KOPT-K1 (cell line): ENCODE results near the gene KLRK1.
"Not testable (repeated sequence)": the region's sequence is repeated elsewhere in the genome, so short reads cannot be mapped to it uniquely, and the experiment has no call there.

Source experiments
- H3K27ac ChIP-seq: fragments of 200-600 bp; sonication (generic); 2 replicates; pipeline ENCODE4 v1.5.1; 2016; ENCODE audit warnings: antibody characterized with exemption, mild to moderate bottlenecking, low read depth, low read length; ENCODE audit not compliant: poor library complexity, severe bottlenecking
- H3K36me3 ChIP-seq: fragments of 200-600 bp; sonication (generic); 2 replicates; pipeline ENCODE4 v1.5.1; 2017; ENCODE audit warnings: antibody characterized with exemption, mild to moderate bottlenecking, low read length, moderate library complexity; ENCODE audit not compliant: insufficient read depth
- H3K9me3 ChIP-seq: fragments of 200-600 bp; sonication (generic); 2 replicates; pipeline ENCODE4 v1.5.1; 2017; ENCODE audit warnings: antibody characterized with exemption, low read length, mild to moderate bottlenecking; ENCODE audit not compliant: insufficient read depth, poor library complexity, severe bottlenecking

KLRK1 gene

GRCh38 chr12:10396176-10396575 is 6.3 kb upstream of the KLRK1 start:
- not testable (repeated sequence) for H3K36me3 ChIP-seq, H3K27ac ChIP-seq, H3K9me3 ChIP-seq

GRCh38 chr12:10395390-10395998 is 5.7 kb upstream of the KLRK1 start:
- H3K9me3 ChIP-seq = no peaks in the 10 kb centered on the region
- H3K36me3 ChIP-seq = no peaks in the 10 kb centered on the region
- no peak overlapping the region for H3K27ac ChIP-seq

GRCh38 chr12:10394531-10395152 is 4.8 kb upstream of the KLRK1 start:
- H3K36me3 ChIP-seq, H3K27ac ChIP-seq, H3K9me3 ChIP-seq: not testable (repeated sequence)

DNA sequence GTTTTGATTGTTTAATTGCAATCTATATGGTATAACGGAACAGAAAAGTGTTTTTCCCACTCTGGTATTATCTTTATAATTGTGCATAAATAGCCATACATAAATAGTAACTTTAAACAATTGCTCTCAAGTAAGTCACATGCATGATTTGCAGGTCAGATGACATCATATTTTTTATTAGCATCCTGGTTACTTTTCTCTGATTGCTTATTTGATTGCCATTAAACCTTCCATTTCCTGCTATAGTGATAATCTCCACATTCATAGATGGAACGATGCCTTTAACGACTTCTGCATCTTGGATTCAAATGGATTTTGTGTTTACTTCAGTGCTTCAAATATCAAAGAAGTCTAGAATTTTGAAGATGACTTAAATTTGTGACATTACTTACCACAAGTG is 3.5 kb upstream of the KLRK1 start:
- Histone ChIP-seq H3K36me3 (no peaks in the 10 kb centered on the region), H3K9me3 (no peaks in the 10 kb centered on the region), H3K27ac (no peak overlapping the region)

DNA sequence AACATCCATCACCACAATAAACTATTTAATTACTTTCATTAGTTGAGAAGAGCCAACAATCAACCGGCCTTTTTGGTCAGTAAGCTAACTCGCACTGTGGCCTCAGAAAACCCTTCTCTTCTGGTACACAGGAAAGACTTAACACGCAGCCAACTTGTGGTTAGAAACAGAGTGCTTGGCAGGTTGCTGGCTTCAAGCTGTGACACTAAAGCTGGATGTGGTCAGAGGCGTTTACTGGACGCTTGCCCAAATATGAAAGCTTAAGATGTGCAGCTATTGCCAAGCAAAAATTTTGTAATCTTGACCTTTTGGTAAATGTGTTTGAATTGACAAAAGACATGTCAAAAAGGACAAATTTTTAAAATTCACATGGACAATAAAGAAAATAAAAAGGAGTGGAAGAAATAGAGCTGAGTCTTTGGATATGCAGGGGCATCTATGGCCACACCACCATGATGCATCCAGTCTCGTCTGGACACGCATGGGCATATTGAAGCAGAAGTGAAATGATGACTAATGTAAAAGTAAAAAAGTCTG is 2.6 kb upstream of the KLRK1 start:
- Histone ChIP-seq H3K27ac (no peak overlapping the region), H3K9me3 (no peaks in the 10 kb centered on the region), H3K36me3 (no peaks in the 10 kb centered on the region)

GRCh38 chr12:10390991-10391390 is 1.1 kb upstream of the KLRK1 start:
- not testable (repeated sequence) for H3K36me3 ChIP-seq, H3K9me3 ChIP-seq, H3K27ac ChIP-seq

DNA sequence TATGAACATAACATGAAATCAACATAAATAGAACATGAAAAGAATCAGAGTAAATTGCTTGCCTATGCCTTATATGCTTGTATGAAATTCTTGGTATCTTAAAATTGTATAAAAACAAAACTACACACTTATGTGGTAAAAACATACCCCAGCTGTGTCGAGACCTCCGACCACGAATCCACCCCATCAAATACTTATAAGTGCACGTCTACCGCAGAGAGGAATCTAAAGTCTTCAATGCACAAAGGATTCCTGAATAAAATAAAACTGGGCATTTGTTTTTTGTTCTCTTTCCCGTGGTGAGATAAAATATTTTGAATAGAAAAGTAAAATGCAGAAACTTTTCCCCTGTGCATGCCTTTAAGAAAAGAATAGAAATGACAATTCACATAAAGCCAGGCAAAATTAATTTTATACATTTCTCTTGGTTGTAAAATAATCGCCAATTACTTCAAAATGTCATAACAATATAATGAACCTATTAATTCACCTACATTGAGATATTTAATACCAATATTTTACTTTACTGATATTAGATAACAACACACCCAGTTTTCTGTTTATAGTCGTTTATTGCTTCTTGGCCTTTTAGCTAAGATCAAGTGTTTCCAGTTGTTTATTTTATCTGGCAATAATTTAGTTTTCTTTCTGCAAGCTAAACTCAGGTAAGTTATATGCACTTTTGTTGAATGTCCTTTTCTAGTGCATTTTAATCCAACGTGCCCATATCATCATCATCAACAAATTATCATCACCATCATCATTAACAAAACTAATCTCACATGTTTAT is 1.0 kb downstream of the KLRK1 start:
- peaks cover 4% of the 10 kb centered on the region for H3K9me3 ChIP-seq
- no peak overlapping the region for H3K27ac ChIP-seq
- H3K36me3 ChIP-seq = no peaks in the 10 kb centered on the region

DNA sequence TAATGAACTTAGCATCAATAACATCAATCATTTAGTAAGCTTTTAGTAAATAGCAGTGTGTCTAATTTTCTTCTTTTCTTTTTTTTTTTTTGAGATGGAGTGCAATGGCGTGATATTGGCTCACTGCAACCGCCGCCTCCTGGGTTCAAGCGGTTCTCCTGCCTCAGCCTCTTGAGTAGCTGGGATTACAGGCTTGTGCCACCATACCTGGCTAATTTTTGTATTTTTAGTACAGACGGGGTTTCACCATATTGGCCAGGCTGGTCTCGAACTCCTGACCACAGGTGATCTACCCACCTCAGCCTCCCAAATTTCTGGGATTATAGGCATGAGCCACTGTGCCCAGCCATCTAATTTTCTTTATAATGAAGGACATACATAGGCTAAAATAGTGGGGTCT is 2.3 kb downstream of the KLRK1 start:
- H3K36me3 ChIP-seq, H3K27ac ChIP-seq: not testable (repeated sequence)

GRCh38 chr12:10386857-10387256 is 3.0 kb downstream of the KLRK1 start:
- Histone ChIP-seq H3K9me3 (peaks cover 4% of the 10 kb centered on the region), H3K27ac (no peak overlapping the region), H3K36me3 (no peaks in the 10 kb centered on the region)

More for the DNA sequence above, 2.3 kb downstream of the KLRK1 start:
- not testable (repeated sequence) for H3K9me3 ChIP-seq

DNA sequence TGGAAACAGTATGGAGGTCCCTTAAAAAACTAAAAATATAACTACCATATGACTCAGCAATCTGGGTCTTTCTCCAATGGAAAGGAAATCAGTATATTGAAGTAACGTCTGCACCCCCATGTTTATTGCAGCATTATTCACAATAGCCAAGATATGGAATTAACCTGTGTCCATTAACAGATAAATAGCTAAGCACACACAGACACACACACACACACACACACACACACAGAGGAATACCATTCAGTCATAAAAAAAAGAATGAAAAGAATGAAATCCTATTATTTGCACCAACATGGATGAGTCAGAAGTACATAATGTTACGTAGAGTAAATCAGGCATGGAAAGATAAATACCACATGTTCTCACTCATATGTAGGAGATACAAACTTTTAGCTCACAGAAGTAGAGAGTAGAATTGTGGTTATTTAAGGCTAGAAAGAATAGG is 4.7 kb downstream of the KLRK1 start:
- Histone ChIP-seq H3K27ac (no peak overlapping the region), H3K36me3 (no peaks in the 10 kb centered on the region), H3K9me3 (peaks cover 4% of the 10 kb centered on the region)

GRCh38 chr12:10384191-10384590 is 5.7 kb downstream of the KLRK1 start:
- H3K36me3 ChIP-seq = no peaks in the 10 kb centered on the region
- no peak overlapping the region for H3K27ac ChIP-seq
- peaks cover 4% of the 10 kb centered on the region for H3K9me3 ChIP-seq

DNA sequence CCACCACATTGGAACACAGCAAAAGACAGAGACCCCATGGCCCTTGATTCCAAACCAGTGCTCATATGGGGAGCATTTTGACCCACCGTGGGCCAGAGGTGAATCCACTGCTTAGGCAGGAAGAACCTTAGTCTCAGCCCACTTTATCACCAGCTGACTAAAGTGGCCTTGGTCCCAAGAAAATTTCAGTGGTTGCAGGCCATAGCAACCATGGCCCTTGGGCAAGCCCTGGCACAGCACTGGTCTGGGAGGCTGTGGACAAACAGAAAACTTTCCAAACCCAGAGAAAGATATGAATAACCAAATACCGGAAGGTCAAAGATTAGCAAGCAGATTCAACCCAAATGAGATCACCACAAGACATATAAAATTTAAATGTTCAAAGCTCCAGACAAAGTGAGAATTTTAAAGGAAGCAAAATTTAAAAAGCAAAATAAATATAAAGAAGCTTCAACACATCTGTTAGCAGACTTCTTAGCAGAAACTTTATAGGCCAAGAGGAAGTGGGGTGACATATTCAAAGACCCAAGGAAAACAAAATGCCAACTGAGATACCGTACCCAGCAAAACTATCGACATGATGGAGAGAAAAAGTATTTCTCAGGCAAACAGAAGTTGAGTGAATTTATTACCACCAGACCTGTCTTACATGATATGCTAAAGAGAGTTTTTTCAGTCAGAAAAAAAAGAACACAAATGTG is 7.8 kb downstream of the KLRK1 start:
- Histone ChIP-seq H3K27ac (no peak overlapping the region), H3K36me3 (no peaks in the 10 kb centered on the region), H3K9me3 (peaks cover 4% of the 10 kb centered on the region)

DNA sequence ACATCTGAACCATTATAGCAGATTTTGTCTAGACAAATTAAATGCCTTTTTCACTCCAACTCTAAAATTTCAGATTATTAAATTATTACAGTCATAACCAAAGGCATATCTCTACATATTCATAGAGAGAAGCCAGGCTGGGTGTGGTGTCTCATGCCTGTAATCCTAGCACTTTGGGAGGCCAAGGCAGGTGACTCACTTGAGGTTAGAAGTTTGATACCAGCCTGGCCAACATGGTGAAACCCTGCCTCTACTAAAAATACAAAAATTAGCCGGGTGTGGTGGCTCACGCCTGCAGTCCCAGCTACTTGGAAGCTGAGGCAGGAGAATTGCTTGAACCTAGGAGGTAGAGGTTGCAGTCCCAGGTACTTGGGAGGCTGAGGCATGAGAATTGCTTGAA is 11.1 kb downstream of the KLRK1 start:
- H3K36me3 ChIP-seq, H3K9me3 ChIP-seq, H3K27ac ChIP-seq: not testable (repeated sequence)

DNA sequence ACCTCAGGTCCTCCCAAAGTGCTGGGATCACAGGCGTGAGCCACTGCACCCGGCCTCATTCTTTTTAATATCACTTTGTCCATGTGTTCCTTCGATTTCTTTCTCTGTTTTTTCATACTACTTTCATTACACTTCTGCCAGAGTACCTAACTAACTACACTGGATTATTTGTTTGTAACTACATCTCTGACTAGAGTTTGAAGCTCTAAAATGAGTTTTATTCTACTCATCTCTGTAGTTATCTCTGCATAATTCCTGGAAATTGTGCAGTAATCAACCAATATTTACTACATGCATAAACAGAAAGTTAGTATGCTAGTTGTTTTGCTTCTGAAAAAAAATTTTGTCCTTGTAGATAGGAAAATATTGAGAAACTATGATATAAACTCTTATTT is 15.2 kb downstream of the KLRK1 start:
- H3K9me3 ChIP-seq = peaks cover 8% of the 10 kb centered on the region
- no peaks in the 10 kb centered on the region for H3K36me3 ChIP-seq
- no peak overlapping the region for H3K27ac ChIP-seq

- H3K9me3 ChIP-seq = peaks cover 21% of the 10 kb centered on the region
- no peak overlapping the region for H3K27ac ChIP-seq
- no peaks in the 10 kb centered on the region for H3K36me3 ChIP-seq
These were observed 17.3 kb downstream of the KLRK1 start for GRCh38 chr12:10372559-10372958.
